ENCODE results near the gene NRM.
"Not testable (repeated sequence)": the region's sequence is repeated elsewhere in the genome, so short reads cannot be mapped to it uniquely, and the experiment has no call there.

The NRM gene, protein sequence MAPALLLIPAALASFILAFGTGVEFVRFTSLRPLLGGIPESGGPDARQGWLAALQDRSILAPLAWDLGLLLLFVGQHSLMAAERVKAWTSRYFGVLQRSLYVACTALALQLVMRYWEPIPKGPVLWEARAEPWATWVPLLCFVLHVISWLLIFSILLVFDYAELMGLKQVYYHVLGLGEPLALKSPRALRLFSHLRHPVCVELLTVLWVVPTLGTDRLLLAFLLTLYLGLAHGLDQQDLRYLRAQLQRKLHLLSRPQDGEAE

DNA sequence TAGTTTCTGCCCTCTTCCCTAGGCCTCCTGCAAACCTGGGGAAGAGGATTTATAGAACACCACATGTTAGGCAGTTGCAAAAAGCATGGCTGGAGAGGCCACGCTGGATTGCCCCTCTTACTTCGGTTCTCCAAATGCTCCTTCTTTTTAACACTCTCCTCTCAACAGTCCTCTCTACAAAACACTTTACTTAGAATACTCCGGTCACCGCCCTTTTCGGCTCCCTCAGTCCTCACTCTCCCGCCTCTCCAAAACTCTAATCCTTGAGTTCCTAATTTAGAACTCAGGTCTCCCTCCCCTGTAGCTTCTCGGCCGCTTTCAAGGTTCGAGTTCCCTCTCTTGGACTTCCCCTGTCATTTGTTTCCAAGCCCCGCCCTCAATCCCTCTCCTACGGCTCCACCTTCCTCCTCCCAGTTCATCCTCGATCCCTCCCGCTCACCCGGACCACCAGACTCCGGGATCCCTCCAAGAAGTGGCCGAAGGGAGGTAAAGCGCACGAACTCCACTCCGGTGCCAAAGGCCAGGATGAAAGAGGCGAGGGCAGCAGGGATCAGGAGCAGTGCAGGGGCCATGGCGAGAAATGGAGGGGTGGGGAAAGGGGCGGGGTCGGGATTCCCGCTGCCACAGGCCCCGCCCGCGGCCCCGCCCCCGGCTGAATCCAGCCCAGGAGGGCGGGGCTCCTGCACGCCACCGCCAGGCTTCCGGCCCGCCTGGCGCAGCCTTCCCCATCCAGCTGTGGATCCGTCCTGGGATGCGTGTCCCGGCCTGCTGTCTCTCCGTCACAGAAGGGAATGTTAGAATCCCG is at the start of gene NRM:
Gene NRM, minus strand, starts transcription at position 582 of the 805 bp plus-strand sequence. Its CDS starts 10 bp downstream, at position 572.
- peak; percentile 84 for DNase-seq

DNA sequence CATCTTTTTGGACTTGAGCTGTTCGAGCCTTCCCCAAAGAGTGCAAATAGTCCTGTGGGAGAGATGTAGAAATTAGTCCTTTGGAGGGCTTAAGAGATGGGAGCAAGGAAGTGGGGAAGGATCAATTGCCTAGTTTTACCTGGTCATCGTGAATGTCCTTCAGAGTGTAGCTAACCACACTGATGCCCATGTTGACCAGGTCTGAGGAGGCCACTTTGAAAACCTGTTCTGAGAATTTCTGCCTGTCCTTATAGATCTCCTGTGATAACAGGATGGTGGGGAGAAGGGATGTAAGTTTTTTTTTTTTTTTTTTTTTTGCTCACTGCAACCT is 49.7 kb upstream of the NRM start:
- no peak for DNase-seq

DNA sequence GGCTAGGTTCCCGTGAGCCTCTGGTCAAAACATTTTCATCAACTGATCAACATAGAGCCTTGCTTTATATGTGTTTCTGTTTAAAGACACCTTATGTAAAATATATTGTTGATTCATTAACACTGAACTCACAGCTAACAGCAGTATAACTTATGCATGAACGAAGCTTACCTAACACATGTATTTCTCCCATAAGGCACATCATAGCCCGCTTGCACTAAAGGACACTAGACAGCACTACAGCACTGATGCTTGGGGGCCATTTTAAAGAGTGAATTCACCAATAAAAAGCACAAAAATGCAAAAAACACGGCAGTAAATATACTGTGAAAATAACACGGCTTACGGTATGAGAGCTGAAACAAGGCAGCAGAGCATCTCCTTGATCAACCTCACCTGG is 47.7 kb upstream of the NRM start:
- no peak for DNase-seq

DNA sequence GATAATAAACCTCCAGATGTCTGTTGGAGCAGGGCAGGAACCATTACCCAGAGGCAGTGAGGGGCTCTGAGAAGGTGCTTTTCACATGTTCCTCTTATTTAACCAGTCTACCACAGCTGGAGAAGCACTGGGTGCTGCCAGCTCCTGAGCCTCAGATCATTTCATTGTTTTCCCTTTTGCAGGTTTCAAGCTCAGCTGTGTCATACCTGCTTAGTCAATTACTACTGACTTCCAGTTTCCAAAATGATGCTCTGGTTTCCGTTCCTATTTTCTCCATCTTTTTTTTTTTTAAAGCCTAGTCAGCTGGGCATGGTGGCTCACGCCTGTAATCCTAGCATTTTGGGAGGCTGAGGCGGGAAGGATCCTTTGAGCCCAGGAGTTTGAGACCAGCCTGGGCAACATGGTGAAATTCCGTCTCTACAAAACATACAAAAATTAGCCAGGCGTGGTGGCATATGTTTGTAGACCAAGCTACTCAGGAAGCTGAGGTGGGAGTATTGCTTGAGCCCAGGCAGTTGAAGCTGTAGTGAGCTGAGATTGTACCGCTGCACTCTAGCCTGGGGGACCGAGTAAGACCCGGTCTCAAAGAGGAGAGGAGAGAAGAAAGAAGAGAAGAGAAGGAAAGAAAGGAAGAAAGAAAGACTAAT is 45.0 kb upstream of the NRM start:
- DNase-seq: no peak

DNA sequence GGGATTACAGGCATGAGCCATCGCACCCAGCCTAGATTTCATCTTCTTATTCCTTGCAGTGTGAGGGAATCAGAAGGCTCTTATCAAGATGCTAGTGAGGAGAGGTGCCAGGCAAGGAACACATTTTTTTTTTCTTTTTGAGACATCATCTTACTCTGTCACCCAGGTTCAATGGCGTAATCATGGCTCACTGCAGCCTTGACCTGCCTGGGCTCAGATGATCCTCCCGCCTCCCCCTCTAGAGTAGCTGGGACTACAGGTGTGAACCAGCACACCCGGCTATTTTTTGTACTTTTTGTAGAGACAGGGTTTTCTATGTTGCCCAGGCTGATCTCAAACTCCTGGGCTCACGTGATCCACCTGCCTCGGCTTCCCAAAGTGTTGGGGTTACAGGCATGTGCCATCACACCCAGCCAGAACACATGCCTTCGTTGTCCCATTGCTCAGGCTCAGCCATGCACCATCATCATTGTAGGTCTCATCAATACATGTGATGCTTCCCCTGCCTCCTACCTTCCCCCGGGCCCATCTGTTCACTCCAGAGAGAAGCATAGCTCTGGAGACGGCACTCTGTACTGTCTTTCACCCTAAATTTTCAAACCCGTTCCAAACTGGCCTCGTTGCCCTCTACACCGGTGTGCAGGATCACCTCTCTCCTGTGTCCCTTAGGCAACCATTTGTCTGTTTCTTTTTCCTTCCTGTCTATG is 41.6 kb upstream of the NRM start:
- DNase-seq: no peak

DNA sequence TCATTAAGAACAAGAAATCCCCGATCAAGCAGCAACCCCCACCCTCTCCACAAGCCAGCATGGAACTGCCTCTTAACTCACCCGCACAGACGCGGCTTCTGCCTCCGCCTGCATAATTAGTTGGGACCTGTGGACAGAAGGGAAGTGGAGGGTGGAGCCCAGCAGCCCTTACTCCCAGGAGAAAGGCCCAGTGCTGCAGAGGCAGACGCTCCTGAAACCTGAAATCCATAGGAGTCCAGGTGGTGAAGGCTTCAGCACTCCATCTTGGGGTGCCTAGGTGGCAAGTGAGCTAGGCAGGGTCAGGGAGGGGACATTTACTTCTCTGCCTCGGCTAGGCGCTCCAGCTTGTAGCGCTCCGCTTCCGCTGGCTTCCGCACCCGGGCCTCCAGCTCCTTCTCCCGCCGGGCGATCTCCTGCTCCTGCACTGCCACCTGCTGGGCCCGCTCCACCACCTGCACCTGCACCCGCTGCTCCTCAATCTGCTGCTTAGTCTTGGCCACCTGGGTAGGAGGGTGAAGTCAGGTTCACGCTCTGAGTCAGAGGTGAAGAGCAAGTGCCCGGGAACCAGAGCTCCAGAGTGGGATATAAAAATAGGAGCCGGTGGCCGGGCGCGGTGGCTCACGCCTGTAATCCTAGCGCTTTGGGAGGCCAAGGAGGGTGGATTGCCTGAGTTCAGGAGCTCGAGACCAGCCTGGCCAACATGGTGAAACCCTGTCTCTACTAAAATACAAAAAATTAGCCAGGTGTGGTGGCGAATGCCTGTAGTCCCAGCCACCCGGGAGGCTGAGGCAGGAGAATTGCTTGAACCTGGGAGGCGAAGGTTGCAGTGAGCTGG is 40.0 kb upstream of the NRM start:
- peak; percentile 84 for DNase-seq

DNA sequence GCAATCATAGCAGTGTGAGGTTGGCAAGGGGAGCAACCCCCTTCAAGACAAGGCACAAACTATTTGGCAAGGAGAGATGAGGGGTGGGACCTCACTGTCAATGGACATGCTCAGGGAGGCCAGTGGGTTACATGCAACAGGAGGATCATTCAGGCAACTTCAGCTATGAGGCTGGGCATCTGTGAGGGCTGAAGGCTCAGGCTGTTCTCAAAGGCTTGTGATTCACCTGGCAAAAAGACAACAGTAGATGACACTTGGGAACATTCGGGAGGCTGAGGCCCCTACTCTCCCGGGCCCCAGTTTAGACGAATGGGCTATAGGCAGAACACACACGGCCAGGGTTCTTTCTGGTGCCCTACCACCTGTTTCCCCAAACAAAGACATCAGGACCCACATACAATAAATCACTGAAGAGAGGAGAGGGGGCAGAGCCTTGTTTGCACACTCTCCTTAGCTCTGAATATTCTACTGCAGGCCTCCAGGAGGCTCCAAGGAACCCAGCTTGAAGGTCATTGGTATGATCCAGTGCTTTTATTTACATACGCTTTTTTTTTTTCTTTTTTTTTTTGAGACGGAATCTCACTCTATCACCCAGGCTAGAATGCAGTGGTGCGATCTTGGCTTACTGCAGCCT is 37.3 kb upstream of the NRM start:
- no peak for DNase-seq

DNA sequence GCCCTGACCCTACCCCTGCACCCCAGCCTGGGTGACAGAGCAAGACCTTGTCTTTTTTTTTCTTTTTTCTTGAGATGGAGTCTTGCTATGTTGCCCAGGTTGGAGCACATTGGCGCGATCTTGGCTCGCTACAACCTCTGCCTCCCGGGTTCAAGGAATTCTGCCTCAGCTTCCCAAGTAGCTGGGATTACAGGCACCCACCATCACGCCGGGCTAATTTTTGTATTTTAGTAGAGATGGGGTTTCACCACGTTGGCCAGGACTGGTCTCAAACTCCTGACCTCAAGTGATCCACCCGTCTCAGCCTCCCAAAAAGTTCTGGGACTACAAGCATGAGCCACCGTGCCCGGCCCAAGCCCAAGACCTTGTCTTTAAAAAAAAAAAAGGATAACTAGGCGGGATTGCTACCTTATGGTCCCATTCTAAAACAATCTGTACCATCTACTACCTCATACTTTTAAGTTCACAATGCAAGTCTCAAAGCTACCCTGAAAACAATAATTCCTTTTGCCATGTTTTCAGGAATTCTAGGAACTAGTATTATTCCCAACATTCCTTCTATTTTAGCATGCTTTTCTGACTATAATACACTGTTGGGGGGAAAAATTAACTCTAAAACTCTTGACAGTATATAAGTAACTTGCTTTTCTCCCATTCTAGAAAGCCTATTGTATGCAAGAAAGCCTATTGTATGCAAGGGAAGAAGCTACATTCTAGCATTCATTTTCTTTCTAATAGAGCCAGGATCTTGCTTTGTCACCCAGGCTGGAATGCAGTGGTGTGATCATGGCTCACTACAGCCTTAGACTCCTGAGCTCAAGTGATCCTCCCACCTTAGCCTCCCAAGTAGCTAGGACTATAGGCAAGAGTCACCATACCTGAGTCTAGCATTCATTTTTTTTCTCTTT is 36.0 kb upstream of the NRM start:
- no peak for DNase-seq

DNA sequence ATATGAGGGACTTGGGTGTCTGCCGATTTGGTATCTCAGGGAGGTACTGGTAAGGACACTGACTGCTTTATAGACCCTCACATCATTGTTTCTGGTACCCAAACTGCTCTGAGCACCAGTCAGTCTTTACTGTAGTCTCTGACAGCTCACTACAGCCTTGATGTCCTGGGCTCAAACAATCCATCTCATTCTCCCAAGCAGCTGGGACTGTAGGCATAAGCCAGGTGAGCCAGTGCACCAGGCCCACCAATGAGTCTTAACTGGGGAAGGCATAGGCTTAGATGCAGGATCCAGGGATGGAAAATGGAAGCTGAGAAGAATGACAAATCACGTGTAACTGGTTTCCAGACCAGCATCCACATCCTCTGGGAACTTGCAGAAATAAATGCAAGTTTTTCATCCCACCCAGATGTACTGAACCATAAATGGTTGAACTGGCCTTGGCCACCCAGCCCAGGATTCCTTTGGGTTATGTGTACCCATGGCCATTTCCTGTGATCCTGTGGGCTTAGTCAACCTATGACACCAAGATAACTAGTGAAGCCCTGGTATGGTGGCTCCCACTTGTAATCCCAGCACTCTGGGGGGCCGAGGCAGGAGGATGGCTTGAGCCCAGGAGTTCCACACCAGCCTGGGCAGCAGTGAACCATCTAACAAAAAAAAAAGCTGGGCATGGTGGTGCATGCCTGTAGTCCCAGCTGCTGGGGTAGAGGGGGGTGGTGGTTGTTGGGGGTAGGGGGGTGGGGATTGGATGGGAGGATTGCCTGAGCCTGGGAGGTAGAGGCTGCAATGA is 35.1 kb upstream of the NRM start:
- DNase-seq: peak; percentile 12

DNA sequence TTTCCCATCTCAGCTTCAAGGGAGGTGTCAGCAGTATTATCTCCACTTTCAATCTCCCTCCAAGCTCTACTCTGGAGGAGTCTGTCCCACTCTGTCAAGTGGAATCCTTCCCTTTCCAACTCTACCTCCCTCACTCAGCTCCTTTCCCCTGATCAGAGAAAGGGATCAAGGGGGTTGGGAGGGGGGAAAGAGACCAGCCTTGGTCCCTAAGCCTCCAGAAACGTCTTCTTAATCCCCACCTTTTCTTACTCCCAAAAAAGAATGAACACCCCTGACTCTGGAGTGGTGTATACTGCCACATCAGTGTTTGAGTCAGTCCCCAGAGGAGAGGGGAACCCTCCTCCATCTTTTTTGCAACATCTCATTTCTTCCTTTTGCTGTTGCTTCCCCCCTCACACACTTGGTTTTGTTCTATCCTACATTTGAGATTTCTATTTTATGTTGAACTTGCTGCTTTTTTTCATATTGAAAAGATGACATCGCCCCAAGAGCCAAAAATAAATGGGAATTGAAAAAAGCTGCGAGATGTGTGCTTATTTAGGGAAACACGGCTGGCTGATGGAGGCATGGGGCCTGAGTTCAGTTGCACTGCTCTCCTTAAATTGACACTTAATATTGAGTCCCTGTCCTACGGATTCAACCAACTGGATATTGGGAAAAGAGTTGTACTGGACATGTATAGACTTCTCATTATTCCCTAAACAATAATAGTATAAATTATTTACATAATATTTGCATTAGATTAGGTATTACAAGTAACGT is 34.3 kb upstream of the NRM start:
- DNase-seq: no peak

DNA sequence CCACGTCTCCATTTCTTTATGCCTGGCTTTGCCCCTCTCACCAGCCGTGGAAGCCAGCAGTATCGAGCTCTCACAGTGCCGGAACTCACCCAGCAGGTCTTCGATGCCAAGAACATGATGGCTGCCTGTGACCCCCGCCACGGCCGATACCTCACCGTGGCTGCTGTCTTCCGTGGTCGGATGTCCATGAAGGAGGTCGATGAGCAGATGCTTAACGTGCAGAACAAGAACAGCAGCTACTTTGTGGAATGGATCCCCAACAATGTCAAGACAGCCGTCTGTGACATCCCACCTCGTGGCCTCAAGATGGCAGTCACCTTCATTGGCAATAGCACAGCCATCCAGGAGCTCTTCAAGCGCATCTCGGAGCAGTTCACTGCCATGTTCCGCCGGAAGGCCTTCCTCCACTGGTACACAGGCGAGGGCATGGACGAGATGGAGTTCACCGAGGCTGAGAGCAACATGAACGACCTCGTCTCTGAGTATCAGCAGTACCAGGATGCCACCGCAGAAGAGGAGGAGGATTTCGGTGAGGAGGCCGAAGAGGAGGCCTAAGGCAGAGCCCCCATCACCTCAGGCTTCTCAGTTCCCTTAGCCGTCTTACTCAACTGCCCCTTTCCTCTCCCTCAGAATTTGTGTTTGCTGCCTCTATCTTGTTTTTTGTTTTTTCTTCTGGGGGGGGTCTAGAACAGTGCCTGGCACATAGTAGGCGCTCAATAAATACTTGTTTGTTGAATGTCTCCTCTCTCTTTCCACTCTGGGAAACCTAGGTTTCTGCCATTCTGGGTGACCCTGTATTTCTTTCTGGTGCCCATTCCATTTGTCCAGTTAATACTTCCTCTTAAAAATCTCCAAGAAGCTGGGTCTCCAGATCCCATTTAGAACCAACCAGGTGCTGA is 33.3 kb upstream of the NRM start:
- DNase-seq: not testable (repeated sequence)

DNA sequence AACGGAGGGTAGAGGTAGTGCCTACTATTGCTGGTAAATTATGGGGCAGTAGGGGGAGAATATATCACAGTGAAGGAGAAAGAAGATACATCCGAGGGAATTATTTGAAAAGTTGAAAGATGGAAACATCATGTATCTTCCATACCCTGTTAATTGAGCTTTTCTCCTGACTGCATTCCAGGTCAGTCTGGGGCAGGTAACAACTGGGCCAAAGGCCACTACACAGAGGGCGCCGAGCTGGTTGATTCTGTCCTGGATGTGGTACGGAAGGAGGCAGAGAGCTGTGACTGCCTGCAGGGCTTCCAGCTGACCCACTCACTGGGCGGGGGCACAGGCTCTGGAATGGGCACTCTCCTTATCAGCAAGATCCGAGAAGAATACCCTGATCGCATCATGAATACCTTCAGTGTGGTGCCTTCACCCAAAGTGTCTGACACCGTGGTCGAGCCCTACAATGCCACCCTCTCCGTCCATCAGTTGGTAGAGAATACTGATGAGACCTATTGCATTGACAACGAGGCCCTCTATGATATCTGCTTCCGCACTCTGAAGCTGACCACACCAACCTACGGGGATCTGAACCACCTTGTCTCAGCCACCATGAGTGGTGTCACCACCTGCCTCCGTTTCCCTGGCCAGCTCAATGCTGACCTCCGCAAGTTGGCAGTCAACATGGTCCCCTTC is 32.5 kb upstream of the NRM start:
- DNase-seq: not testable (repeated sequence)

DNA sequence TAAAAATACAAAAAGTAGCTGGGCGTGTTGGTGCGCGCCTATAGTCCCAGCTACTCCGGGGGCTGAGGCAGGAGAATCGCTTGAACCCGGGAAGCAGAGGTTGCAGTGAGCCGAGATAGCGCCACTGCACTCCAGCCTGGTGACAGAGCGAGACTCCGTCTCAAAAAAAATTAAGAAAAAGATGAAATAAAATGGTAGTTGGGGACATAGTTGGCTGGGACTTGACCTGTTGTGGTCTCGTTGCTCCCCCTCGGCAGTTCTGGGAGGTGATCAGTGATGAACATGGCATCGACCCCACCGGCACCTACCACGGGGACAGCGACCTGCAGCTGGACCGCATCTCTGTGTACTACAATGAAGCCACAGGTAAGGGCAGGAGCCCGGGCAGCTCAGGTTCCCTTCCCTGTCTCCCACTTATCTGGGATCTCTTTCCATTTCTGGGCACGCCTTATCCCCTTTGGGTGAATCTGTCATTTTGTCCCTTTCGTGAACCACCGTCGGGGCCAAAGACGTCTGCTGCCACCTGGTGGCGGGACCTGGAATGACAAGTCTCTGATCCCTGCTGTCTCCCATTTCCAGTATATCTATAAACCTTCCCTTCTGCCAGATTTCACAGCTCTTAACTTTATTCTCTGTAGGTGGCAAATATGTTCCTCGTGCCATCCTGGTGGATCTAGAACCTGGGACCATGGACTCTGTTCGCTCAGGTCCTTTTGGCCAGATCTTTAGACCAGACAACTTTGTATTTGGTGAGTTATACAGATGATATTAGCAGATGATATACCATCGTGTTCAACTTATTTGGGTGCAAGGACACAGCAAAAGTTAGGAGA is 31.7 kb upstream of the NRM start:
- DNase-seq: peak; percentile 54

DNA sequence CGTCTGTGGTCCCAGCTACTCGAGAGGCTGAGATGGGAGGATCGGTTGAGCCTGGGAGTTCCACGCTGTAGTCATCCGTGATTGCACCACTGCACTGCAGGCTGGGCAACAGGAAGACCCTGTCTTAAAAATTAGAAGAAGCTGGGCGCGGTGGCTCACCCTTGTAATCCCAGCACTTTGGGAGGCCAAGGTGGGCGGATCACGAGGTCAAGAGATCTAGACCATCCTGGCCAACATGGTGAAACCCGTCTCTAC is 31.2 kb upstream of the NRM start:
- not testable (repeated sequence) for DNase-seq

DNA sequence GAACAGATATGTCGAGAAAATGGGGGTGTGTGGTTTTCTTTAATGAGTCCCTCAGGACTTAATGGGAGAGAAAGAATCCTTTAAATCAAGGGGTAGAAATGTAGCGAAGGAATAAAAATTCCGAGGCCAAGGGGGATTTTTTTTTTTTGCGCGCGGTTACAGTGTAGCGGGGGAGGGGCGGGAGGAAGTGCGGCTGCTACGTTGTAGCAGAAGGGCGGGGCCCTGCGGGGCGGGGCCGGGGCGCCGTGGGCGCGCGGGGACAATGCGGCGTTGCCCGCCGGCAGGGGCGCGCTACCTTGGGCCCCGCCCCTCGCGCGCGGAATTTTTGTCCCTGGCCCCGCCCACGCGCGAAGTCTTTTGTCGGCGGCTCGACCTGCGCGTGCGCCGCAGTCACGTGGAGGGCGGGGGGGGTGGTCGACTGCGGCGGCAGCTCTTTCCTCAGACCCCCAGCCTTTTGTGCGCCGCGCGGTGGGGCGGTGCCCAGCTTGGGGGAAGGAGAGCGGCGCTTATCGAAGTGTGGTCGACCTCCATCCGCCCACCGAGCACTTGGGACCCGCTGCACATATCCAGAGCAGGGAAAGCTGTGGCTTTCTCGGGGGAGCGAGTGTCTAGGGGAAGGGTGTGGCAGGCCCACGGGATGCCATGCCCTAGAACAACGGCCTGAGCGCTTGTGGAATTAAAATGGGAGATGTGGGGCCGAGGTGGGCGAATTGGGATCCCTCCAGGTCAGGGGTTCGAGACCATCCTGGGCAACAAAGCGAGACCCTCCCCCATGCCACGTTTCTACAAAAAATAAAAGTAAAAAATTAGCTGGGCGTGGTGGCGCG is 30.6 kb upstream of the NRM start:
- DNase-seq: peak; percentile 81

DNA sequence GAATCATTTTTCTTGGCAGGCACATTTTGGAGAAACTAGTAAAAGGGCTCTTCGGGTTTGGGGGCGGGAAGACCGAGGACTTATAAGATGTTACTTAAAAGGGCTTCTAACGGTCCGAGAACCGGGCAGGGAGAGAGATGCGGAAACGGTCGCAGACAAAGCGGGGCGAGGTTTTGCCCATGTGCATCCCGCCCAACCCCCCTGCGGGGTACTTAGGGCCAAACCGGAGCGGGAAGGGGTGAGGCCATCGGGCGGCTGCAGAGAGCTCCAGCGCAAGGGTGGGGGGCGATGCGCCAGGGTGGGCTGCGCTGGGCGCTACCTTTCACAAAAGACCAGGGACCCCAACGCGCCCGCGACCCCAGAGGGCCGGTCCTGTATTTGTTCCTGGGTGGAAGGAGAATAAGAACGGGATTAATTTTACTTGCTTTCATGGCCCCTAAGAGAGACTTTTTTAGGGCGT is 30.0 kb upstream of the NRM start:
- DNase-seq: peak; percentile 35
